ENCODE data around the gene HSPB1. TPM values are rescaled to one million over a fixed set of nuclear protein-coding genes. Genes with fewer than 3 reads are reported as not detected.

The HSPB1 gene
- total and polyA plus RNA-seq, 8 donors, result 106 to 752 (median 154) TPM

DNA sequence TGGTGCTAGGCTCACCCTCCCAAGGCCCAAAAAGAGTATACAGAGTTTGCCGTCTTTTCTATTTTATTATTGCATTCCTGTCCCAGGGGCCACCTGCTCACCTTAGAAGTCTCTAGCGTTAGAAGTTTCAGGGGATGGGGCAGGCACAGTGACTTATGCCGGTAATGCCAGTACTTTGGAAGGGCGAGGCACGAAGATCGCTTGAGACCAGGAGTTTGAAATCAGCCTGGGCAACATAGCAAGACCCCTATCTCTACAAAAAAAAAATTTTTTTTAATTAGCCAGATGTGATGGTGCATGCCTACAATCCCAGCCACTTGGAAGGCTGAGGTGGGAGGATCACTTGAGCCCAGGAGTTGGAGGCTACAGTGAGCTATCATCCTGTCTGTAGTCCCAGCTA, 30.3 kb upstream of the HSPB1 start:
- no peak for FAIRE-seq
- no peak for DNase-seq
- intact Hi-C loops (cut with DNase I), result no loop called here
- TF ChIP-seq, protein P1, sequence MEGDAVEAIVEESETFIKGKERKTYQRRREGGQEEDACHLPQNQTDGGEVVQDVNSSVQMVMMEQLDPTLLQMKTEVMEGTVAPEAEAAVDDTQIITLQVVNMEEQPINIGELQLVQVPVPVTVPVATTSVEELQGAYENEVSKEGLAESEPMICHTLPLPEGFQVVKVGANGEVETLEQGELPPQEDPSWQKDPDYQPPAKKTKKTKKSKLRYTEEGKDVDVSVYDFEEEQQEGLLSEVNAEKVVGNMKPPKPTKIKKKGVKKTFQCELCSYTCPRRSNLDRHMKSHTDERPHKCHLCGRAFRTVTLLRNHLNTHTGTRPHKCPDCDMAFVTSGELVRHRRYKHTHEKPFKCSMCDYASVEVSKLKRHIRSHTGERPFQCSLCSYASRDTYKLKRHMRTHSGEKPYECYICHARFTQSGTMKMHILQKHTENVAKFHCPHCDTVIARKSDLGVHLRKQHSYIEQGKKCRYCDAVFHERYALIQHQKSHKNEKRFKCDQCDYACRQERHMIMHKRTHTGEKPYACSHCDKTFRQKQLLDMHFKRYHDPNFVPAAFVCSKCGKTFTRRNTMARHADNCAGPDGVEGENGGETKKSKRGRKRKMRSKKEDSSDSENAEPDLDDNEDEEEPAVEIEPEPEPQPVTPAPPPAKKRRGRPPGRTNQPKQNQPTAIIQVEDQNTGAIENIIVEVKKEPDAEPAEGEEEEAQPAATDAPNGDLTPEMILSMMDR (IDR thresholded peaks at IDR 0.05), result no peak
- WGBS, 2 donors, result 85 to 91% methylated on average over 6 of the region's 6 CpGs
- Histone ChIP-seq H3K4me1 (peaks cover under 1 to 3% (median 2%) of the 10 kb centered on the region in 3 donors), H3K27me3 (peaks cover 0 to 5% (median 0%) of the 10 kb centered on the region in 4 donors), H3K27ac (no peak overlapping the region), H3K9me3 (no peaks in the 10 kb centered on the region), H3K4me3 (no peak overlapping the region), H3K36me3 (no peaks in the 10 kb centered on the region)
- ATAC-seq, result no peak

DNA sequence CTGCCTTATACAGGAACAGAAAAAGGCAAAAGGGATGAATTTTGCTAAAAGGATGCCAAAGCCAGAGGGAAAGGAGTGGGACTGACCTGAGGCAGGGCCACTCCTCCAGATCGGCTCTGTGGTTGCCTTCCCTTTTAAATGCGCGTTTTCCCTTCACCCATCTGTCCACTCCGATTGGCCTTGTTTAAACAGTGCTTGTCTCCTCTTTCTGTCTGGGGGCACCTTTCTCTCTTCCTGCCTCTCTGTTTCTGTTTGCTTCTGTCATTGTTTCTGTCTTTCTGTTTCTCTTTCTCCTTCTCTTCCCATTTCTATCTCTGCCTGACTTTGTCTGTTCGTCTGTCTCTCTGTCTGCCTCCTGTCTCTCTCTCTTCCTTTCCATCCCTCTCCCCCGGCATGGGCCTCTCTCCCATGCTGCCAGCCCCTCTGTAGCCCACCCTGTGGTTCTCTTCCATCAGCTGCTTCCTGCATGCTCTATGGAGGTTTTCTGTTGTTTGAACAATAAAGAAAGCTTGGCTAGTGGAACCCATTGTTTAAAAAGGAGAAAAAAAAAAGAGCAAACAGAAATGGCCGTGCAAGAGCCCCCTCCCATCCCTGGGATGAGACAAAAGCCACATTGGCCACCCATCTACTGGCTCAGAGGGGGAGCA, 29.5 kb upstream of the HSPB1 start:
- FAIRE-seq (no peak), ATAC-seq (peak in 1 of 4 donors; percentile 10), DNase-seq (no peak)
- Histone ChIP-seq H3K36me3 (no peaks in the 10 kb centered on the region), H3K9me3 (no peaks in the 10 kb centered on the region), H3K4me3 (no peak overlapping the region), H3K27me3 (no peaks in the 10 kb centered on the region), H3K4me1 (no peaks in the 10 kb centered on the region), H3K27ac (no peak overlapping the region)
- WGBS, 2 donors, result 35 to 43% methylated on average over 7 of the region's 7 CpGs
- TF ChIP-seq, protein P1 (IDR thresholded peaks at IDR 0.05), result no peak
- intact Hi-C loops (cut with DNase I), result no loop called here

DNA sequence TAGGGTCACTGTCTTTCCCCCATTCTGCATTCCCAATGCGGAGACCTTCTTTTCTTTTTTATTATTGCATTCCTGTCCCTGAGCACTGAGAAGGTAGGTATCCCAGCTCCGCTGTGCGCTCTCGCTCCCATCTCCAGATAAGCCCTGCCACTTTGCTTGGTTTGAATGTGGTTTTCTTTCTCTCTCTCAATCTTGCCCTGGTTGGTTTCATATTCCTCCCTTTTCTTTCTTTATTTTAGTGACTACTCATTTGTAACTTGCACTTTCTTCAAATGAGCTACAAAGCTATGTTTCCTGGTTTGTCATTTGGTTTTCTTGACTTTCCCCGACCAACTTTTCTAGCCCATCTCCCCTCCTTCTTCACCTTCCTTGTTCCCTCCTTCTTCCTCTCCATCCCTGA, 29.0 kb upstream of the HSPB1 start:
- Histone ChIP-seq H3K4me3 (no peak overlapping the region), H3K27ac (no peak overlapping the region), H3K9me3 (no peaks in the 10 kb centered on the region), H3K27me3 (no peaks in the 10 kb centered on the region), H3K4me1 (no peaks in the 10 kb centered on the region), H3K36me3 (no peaks in the 10 kb centered on the region)
- no peak for DNase-seq
- no peak for ATAC-seq
- intact Hi-C loops (cut with DNase I), result no loop called here
- 80 to 81% methylated on average over 5 of the region's 5 CpGs for WGBS, 2 donors
- no peak for FAIRE-seq
- TF ChIP-seq, protein P1 (IDR thresholded peaks at IDR 0.05), result no peak

DNA sequence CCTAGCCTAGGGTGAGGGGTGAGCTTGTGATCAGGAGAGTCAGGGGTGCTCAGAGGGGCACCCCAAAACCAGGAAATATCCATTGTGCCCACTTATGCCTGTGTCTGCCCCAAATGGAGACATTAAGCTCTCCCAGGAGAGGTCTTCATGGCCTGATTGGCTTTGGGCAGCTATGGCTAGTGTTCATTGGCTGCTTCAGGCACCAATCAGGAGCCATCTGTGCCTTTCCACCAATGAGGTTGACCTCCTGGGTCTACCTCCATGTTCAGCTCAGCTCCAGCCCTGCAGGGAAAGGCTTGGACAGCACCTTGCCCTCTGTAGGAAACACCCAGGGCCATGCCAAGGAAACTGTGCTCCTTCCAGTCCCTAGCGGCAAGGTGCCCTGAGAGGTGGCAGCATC, 23.9 kb upstream of the HSPB1 start:
- WGBS, 2 donors, result 90 to 95% methylated on average over 1 of the region's 1 CpG
- no peak for FAIRE-seq
- H3K27me3 ChIP-seq, result no peaks in the 10 kb centered on the region
- no peak for ATAC-seq
- H3K27ac ChIP-seq, result no peak overlapping the region
- H3K4me3 ChIP-seq, result no peak overlapping the region
- DNase-seq, result no peak
- intact Hi-C loops (cut with DNase I), result no loop called here
- TF ChIP-seq, protein P1 (IDR thresholded peaks at IDR 0.05), result no peak
- H3K9me3 ChIP-seq, result no peaks in the 10 kb centered on the region
- no peaks in the 10 kb centered on the region for H3K4me1 ChIP-seq
- no peaks in the 10 kb centered on the region for H3K36me3 ChIP-seq

DNA sequence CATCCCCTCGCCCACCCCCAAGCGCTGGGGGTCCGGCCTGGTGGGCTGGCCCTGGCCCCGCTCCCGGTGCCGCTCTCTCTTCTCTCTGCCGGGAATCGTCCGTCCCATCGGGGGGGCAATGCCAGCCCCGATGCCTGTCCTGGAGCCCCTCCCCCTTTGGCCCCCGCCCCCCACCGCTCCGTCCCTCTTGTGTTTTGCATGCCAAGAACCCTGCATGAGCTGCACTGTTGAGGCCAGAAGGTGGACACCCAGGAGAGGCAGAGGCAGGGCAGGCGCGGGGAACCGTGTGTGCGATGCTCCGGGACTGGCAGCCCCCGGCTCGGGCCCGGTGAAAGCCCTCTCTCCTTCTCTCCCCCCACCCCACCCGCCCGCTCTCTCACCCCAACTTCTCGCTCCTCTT, 22.1 kb upstream of the HSPB1 start:
- TF ChIP-seq, protein P1 (IDR thresholded peaks at IDR 0.05), result no peak
- Histone ChIP-seq H3K4me3 (no peak overlapping the region), H3K9me3 (no peaks in the 10 kb centered on the region), H3K36me3 (no peaks in the 10 kb centered on the region), H3K4me1 (no peaks in the 10 kb centered on the region), H3K27me3 (no peaks in the 10 kb centered on the region), H3K27ac (no peak overlapping the region)
- no peak for DNase-seq
- no peak for FAIRE-seq
- no peak for ATAC-seq
- 27 to 44% methylated on average over 14 to 25 of the region's 25 CpGs for WGBS, 2 donors
- intact Hi-C loops (cut with DNase I), result no loop called here

All from pancreas (tissue), 10 donors.